HepG2 (cell line): ENCODE measurements around the gene NPC2. TPM values are rescaled to one million over a fixed set of nuclear protein-coding genes. Genes with fewer than 3 reads are reported as not detected.

Experiments
- CC2D1A ChIP-seq: sonication (generic); formaldehyde crosslinking; IDR thresholded peaks from 2 replicates; pipeline ENCODE4 v1.8.1; 2023; ENCODE audit warnings: mild to moderate bottlenecking, missing genetic modification reagents
- GABPA ChIP-seq, 2 experiments: IDR thresholded peaks; 2 replicates each; pipeline ENCODE4 v1.6.1; 2011 to 2016; ENCODE audit warnings: low read depth in 2 of 2, low read length in 1 of 2, missing biosample characterization in 1 of 2, missing genetic modification characterization in 1 of 2
- MLXIP ChIP-seq: sonication (generic); formaldehyde crosslinking; IDR thresholded peaks from 2 replicates; pipeline ENCODE4 v1.9.0; 2021; ENCODE audit warnings: missing genetic modification reagents, borderline replicate concordance
- NFE2 ChIP-seq: sonication (generic); formaldehyde crosslinking; IDR thresholded peaks from 2 replicates; pipeline ENCODE4 v1.4.0; 2020; ENCODE audit warnings: missing genetic modification reagents
- NFE2L2 ChIP-seq: fragments of 150-350 bp; IDR thresholded peaks from 2 replicates; pipeline ENCODE4 v1.6.1; 2014; ENCODE audit warnings: low read length
- PAWR ChIP-seq: sonication (generic); formaldehyde crosslinking; IDR thresholded peaks from 2 replicates; pipeline ENCODE4 v1.4.0; 2020; ENCODE audit warnings: missing genetic modification reagents, mild to moderate bottlenecking, borderline replicate concordance
- RBM39 ChIP-seq: fragments of 200-400 bp; formaldehyde crosslinking; IDR thresholded peaks from one replicate; pipeline ENCODE4 v1.6.1; 2018; ENCODE audit warnings: antibody characterized with exemption, mild to moderate bottlenecking, low read depth, low read length; ENCODE audit not compliant: poor library complexity, severe bottlenecking
- RELA ChIP-seq: sonication (generic); formaldehyde crosslinking; IDR thresholded peaks from 2 replicates; pipeline ENCODE4 v1.4.0; 2020; ENCODE audit warnings: missing genetic modification reagents
- REXO4 ChIP-seq: sonication (generic); formaldehyde crosslinking; IDR thresholded peaks from 2 replicates; pipeline ENCODE4 v1.8.0; 2022; ENCODE audit warnings: missing genetic modification reagents, mild to moderate bottlenecking, borderline replicate concordance
- SALL2 ChIP-seq: sonication (generic); formaldehyde crosslinking; IDR thresholded peaks from 2 replicates; pipeline ENCODE4 v1.8.1; 2023; ENCODE audit warnings: mild to moderate bottlenecking, missing genetic modification reagents, inconsistent platforms
- SMARCC2 ChIP-seq: fragments of 450-650 bp; IDR thresholded peaks from 2 replicates; pipeline ENCODE4 v1.6.1; 2017; ENCODE audit warnings: antibody characterized with exemption, mild to moderate bottlenecking
- YEATS4 ChIP-seq: sonication (generic); formaldehyde crosslinking; IDR thresholded peaks from 2 replicates; pipeline ENCODE4 v1.4.0; 2020; ENCODE audit warnings: missing genetic modification reagents, borderline replicate concordance
- ZBTB8A ChIP-seq: sonication (generic); formaldehyde crosslinking; IDR thresholded peaks from 2 replicates; pipeline ENCODE4 v1.4.0; 2020; ENCODE audit warnings: mild to moderate bottlenecking, low read depth, missing genetic modification reagents, borderline replicate concordance
- ZNF24 ChIP-seq: fragments of 450-650 bp; IDR thresholded peaks from 2 replicates; pipeline ENCODE4 v1.6.1; 2017; ENCODE audit warnings: antibody characterized with exemption, mild to moderate bottlenecking
- ZNF251 ChIP-seq: sonication (generic); formaldehyde crosslinking; IDR thresholded peaks from 2 replicates; pipeline ENCODE4 v1.9.0; 2021; ENCODE audit warnings: mild to moderate bottlenecking, missing genetic modification reagents
- ZNF30 ChIP-seq: sonication (generic); formaldehyde crosslinking; IDR thresholded peaks from 2 replicates; pipeline ENCODE4 v1.5.0; 2020; ENCODE audit warnings: mild to moderate bottlenecking, missing genetic modification reagents
- ZNF562 ChIP-seq: sonication (generic); formaldehyde crosslinking; IDR thresholded peaks from 2 replicates; pipeline ENCODE4 v1.8.0; 2022; ENCODE audit warnings: missing genetic modification reagents, borderline replicate concordance
- ZNF572 ChIP-seq: sonication (generic); formaldehyde crosslinking; IDR thresholded peaks from 2 replicates; pipeline ENCODE4 v1.5.1; 2020; ENCODE audit warnings: mild to moderate bottlenecking, missing genetic modification reagents
- ZNF839 ChIP-seq: sonication (generic); formaldehyde crosslinking; IDR thresholded peaks from 2 replicates; pipeline ENCODE4 v1.4.0; 2020; ENCODE audit warnings: missing genetic modification reagents, mild to moderate bottlenecking, borderline replicate concordance
- polyA plus RNA-seq, 8 experiments: library from polyadenylated mRNA; depleted of rRNA in 3 of 8; stranded (reverse) in 7 of 8; unstranded in 1 of 8; fragments of >200 nt; fragmentation: Illumina TruSeq in 4 of 8; extraction: Trizol in 4 of 8; gene quantifications; 2 replicates each; pipeline versions ENCODE4 v1.2.1 to v1.2.3, GENCODE V29; 2011 to 2016; ENCODE audit warnings: low read depth in 4 of 8, missing spikeins in 1 of 8, mixed read lengths in 1 of 8; ENCODE audit not compliant: insufficient read depth in 1 of 8
- total RNA-seq, 5 experiments: library from RNA; depleted of rRNA; stranded (reverse); fragments of >200 nt; fragmentation: Illumina TruSeq; extraction: Trizol; gene quantifications; 2 replicates each; pipeline ENCODE4 v1.2.3, GENCODE V29; 2016; ENCODE audit warnings: low read depth in 1 of 5
- TF ChIP-seq, protein P1 (sequence below): sonication (generic); formaldehyde crosslinking; IDR thresholded peaks from 2 replicates; pipeline ENCODE4 v1.5.0; 2020; ENCODE audit warnings: mild to moderate bottlenecking, missing genetic modification reagents
- TF ChIP-seq, protein P2 (sequence below): sonication (generic); formaldehyde crosslinking; IDR thresholded peaks from 2 replicates; pipeline ENCODE4 v1.8.0; 2022; ENCODE audit warnings: missing genetic modification reagents, mild to moderate bottlenecking, inconsistent platforms, borderline replicate concordance

The NPC2 gene
- total and polyA plus RNA-seq, 2 of the 13 experiments (the other 11 are each of a cell fraction or from before 2014, with no cell fraction given) = 132 to 164 TPM

DNA sequence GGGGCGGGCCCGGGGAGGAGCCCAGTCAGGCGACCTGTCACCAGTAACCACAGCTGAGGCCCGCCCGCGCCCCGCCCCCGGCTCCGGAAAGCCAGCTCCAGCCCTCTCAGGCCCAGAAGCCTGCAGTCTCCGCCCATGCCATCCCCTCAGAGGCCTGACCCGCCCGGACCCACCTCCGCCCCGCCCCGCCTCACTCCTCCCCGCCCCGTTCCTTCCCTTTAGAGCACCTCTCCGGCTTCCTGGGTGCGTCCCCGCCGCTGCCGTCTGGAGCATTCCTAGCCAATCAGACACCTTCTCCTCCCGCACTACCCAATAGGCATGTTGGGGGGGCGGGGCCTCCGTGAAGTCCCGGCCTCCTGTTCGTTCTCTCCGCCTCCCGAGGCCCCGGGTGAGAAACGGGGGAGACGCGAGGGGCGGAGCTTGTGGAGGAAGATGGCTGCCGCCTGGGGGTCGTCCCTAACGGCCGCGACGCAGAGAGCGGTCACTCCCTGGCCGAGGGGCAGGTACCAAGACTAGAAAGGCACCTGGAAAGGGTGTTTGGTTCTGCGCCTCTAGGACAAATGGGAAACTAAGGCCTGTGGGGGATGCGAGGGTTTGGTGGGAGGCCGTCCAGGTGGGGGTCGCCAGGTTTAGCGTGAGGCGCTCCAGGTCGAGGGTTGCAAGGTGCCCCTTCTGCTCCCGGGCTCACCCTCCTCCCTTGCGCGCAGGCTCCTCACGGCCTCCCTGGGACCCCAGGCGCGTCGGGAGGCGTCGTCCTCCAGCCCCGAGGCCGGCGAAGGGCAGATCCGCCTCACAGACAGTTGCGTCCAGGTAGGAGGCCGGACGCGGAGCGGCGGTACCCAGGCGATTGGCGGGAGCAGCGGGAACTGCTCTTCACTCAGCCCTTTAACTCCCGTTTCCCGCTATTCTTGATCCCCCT, 497 bp upstream of the NPC2 start, which contains the start of gene ISCA2 (continued):
- TF ChIP-seq, protein P1, sequence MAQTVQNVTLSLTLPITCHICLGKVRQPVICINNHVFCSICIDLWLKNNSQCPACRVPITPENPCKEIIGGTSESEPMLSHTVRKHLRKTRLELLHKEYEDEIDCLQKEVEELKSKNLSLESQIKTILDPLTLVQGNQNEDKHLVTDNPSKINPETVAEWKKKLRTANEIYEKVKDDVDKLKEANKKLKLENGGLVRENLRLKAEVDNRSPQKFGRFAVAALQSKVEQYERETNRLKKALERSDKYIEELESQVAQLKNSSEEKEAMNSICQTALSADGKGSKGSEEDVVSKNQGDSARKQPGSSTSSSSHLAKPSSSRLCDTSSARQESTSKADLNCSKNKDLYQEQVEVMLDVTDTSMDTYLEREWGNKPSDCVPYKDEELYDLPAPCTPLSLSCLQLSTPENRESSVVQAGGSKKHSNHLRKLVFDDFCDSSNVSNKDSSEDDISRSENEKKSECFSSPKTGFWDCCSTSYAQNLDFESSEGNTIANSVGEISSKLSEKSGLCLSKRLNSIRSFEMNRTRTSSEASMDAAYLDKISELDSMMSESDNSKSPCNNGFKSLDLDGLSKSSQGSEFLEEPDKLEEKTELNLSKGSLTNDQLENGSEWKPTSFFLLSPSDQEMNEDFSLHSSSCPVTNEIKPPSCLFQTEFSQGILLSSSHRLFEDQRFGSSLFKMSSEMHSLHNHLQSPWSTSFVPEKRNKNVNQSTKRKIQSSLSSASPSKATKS (CRISPR knock-in tag) = 0 out of 2 replicates have a peak, but pooled peaks have one; percentile 45
- 0 out of 2 replicates have a peak, but pooled peaks have one; percentile 58 for TF ChIP-seq REXO4 (CRISPR knock-in tag)
- TF ChIP-seq YEATS4 (CRISPR knock-in tag) = peak; percentile 47; the same call in 1 of the 2 replicates
- TF ChIP-seq MLXIP (CRISPR knock-in tag) = no peak
- TF ChIP-seq PAWR (CRISPR knock-in tag) = no peak
- TF ChIP-seq ZBTB8A (CRISPR knock-in tag) = no peak
- no peak for TF ChIP-seq CC2D1A (CRISPR knock-in tag)
- no peak for TF ChIP-seq SALL2 (CRISPR knock-in tag)
- no peak for TF ChIP-seq NFE2L2
- TF ChIP-seq ZNF839 (CRISPR knock-in tag) = 0 out of 2 replicates have a peak, but pooled peaks have one; percentile 67
- TF ChIP-seq RELA (CRISPR knock-in tag) = no peak
- TF ChIP-seq GABPA (IDR thresholded peaks at IDR 0.05; ENCODE audit: low read depth, low read length) = no peak
- TF ChIP-seq GABPA (CRISPR knock-in tag; IDR thresholded peaks at IDR 0.05; ENCODE audit: low read depth) = peak; percentile 59
- no peak for TF ChIP-seq ZNF30 (CRISPR knock-in tag)
- no peak for TF ChIP-seq NFE2 (CRISPR knock-in tag)
- TF ChIP-seq SMARCC2 = no peak
- no peak for TF ChIP-seq ZNF251 (CRISPR knock-in tag)
- TF ChIP-seq RBM39 = no peak
- no peak; the same call in 1 of the 2 replicates for TF ChIP-seq ZNF572 (CRISPR knock-in tag)
- no peak for TF ChIP-seq ZNF562 (CRISPR knock-in tag)
- TF ChIP-seq, protein P2, sequence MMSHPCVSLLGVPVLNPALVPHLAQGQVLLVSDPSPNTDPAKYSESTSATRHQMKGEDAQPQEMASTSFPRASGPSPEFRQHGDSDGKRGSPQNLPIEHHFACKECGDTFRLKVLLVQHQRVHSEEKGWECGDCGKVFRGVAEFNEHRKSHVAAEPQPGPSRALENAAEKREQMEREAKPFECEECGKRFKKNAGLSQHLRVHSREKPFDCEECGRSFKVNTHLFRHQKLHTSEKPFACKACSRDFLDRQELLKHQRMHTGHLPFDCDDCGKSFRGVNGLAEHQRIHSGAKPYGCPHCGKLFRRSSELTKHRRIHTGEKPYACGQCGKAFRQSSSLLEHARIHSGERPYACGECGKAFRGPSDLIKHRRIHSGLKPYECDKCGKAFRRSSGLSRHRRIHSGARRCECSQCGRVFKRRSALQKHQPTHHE (CRISPR knock-in tag) = no peak
- TF ChIP-seq ZNF24 = no peak
